Esophagus muscularis mucosa (tissue), 4 donors: ENCODE results near the gene GFY.
"Not testable (repeated sequence)": the region's sequence is repeated elsewhere in the genome, so short reads cannot be mapped to it uniquely, and the experiment has no call there.

Experiments
- EP300 ChIP-seq: sonication (generic); formaldehyde crosslinking; IDR thresholded peaks from one replicate; pipeline ENCODE4 v1.6.1; 2017; ENCODE audit warnings: antibody characterized with exemption
- POLR2A ChIP-seq: fragments of 450-650 bp; IDR thresholded peaks from one replicate; pipeline ENCODE4 v1.6.1; 2017; ENCODE audit warnings: antibody characterized with exemption, moderate library complexity, mild to moderate bottlenecking, low read depth
- TF ChIP-seq, protein P1 (sequence below), 3 experiments: fragments of 200-600 bp in 2 of 3; fragments of 450-650 bp in 1 of 3; sonication (generic) in 2 of 3; IDR thresholded peaks; one replicate each; pipeline ENCODE4 v1.5.1; 2017 to 2019; ENCODE audit warnings: antibody characterized with exemption in 3 of 3, mild to moderate bottlenecking in 2 of 3, moderate library complexity in 1 of 3

DNA sequence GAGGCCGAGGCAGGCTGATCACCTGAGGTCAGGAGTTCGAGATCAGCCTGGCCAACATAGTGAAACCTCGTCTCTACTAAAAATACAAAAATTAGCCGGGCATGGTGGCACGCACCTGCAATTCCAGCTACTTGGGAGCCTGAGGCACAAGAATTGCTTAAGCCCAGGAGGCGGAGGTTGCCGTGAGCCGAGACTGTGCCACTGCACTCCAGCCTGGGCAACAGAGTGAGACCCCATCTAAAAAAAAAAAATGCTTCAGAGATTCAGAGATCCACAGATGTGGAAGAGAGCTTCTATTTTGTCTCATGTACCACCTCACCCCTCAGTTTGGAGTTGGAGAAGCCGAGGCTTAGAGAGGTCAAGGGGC, 48.3 kb downstream of the GFY start:
- TF ChIP-seq, protein P1, sequence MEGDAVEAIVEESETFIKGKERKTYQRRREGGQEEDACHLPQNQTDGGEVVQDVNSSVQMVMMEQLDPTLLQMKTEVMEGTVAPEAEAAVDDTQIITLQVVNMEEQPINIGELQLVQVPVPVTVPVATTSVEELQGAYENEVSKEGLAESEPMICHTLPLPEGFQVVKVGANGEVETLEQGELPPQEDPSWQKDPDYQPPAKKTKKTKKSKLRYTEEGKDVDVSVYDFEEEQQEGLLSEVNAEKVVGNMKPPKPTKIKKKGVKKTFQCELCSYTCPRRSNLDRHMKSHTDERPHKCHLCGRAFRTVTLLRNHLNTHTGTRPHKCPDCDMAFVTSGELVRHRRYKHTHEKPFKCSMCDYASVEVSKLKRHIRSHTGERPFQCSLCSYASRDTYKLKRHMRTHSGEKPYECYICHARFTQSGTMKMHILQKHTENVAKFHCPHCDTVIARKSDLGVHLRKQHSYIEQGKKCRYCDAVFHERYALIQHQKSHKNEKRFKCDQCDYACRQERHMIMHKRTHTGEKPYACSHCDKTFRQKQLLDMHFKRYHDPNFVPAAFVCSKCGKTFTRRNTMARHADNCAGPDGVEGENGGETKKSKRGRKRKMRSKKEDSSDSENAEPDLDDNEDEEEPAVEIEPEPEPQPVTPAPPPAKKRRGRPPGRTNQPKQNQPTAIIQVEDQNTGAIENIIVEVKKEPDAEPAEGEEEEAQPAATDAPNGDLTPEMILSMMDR (IDR thresholded peaks at IDR 0.05), result not testable (repeated sequence)
- not testable (repeated sequence) for TF ChIP-seq POLR2A, EP300
